SK-N-SH treated with all-trans-retinoic acid at 6 μM for 48 hours (cell line): ENCODE results near the gene LAMA5.

ENCODE experiments used
- ATAC-seq: fragments of 200-7000 bp; cut with Tn5 transposase; 3 replicates; pipeline ENCODE4 v1.9.1; 2020; ENCODE audit warnings: mild to moderate bottlenecking, moderate library complexity
- ARNTL ChIP-seq: fragments of 450-650 bp; formaldehyde crosslinking; IDR thresholded peaks from 2 replicates; pipeline ENCODE4 v1.5.0; 2020; ENCODE audit warnings: low read depth, mild to moderate bottlenecking, moderate library complexity, borderline replicate concordance
- CSDC2 ChIP-seq: fragments of 250-450 bp; sonication (Bioruptor Pico); IDR thresholded peaks from 2 replicates; pipeline ENCODE4 v1.5.0; 2020; ENCODE audit warnings: mild to moderate bottlenecking, moderate library complexity
- ISL1 ChIP-seq: fragments of 250-450 bp; sonication (Bioruptor Pico); IDR thresholded peaks from 2 replicates; pipeline ENCODE4 v2.1.2; 2022; ENCODE audit warnings: mild to moderate bottlenecking, moderate library complexity
- PPARA ChIP-seq: fragments of 250-450 bp; sonication (Bioruptor Pico); IDR thresholded peaks from 2 replicates; pipeline ENCODE4 v1.5.0; 2020; ENCODE audit warnings: mild to moderate bottlenecking, borderline replicate concordance
- RARB ChIP-seq: fragments of 250-450 bp; sonication (Bioruptor Pico); IDR thresholded peaks from 2 replicates; pipeline ENCODE4 v1.8.0; 2021; ENCODE audit warnings: mild to moderate bottlenecking, moderate library complexity
- SNAI2 ChIP-seq: fragments of 250-450 bp; sonication (Bioruptor Pico); IDR thresholded peaks from 2 replicates; pipeline ENCODE4 v1.5.0; 2020; ENCODE audit warnings: mild to moderate bottlenecking, moderate library complexity
- ZC3H10 ChIP-seq: fragments of 250-450 bp; sonication (Bioruptor Pico); IDR thresholded peaks from 2 replicates; pipeline ENCODE4 v1.5.1; 2021; ENCODE audit warnings: mild to moderate bottlenecking, moderate library complexity
- ZNF565 ChIP-seq: fragments of 450-650 bp; formaldehyde crosslinking; conservative IDR thresholded peaks from 2 replicates; pipeline ENCODE4 v1.5.0; 2020; ENCODE audit warnings: low read depth, mild to moderate bottlenecking, moderate library complexity
- ZNF70 ChIP-seq: fragments of 450-650 bp; formaldehyde crosslinking; IDR thresholded peaks from 2 replicates; pipeline ENCODE4 v1.5.0; 2020; ENCODE audit warnings: mild to moderate bottlenecking, moderate library complexity
- ZNF8 ChIP-seq: fragments of 450-650 bp; formaldehyde crosslinking; IDR thresholded peaks from 2 replicates; pipeline ENCODE4 v1.5.0; 2020; ENCODE audit warnings: mild to moderate bottlenecking, moderate library complexity
- TF ChIP-seq, protein P1 (sequence below): fragments of 250-450 bp; sonication (Bioruptor Pico); IDR thresholded peaks from 2 replicates; pipeline ENCODE4 v1.5.1; 2021; ENCODE audit warnings: mild to moderate bottlenecking, moderate library complexity
- TF ChIP-seq, protein P2 (sequence below): fragments of 250-450 bp; sonication (Bioruptor Pico); IDR thresholded peaks from 2 replicates; pipeline ENCODE4 v1.5.0; 2020; ENCODE audit warnings: mild to moderate bottlenecking, moderate library complexity
- TF ChIP-seq, protein P3 (sequence below): fragments of 250-450 bp; sonication (Bioruptor Pico); IDR thresholded peaks from 2 replicates; pipeline ENCODE4 v1.8.0; 2021; ENCODE audit warnings: low read depth, mild to moderate bottlenecking, moderate library complexity, borderline replicate concordance

The LAMA5 gene

DNA sequence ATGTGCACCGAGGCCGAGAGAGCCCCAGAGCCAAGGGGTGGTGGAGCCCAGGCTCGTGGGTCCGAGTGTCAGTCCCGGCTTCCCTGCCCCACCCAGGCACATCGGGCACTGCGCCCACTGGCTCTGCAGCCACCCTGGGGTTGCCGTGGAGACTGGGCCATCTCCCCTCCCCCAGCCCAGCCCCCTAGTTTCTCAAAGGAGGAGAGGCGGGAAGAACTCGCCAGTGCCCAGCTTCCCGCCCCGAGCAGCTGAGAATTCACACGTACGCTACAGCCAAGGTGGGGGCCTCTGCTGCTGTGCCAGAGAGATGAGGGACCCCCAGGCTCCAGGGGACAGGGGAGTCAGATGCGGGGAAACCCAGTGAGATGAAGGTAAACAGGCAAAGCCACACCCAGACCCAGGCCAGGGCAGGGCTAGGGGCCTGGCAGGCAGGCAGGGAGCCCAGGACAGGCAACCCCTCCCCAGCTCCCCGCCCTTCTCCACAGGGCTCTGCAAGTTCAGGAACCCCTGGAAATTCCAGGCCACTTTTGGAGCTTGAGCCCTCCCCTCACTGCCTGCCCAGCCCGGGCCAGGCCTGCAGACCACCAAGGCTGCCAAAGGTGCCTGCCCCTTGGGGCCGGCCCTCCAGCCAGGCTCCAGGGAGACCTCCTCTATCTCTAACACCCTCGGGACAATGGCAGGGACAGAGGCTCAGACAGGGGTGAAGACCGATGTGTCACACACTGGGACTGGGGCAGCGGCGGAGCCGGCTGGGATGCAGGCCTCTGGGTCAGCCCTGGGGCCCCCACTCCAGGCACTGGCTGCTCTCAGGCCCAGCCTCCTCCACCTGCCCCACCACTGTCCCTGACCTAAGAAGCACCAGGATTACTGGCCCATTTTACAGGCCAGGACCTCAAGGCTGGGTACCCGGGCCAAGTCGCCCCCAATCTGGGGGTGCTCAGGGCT lies 6.0 kb downstream of the LAMA5 start:
- ATAC-seq: no peak
- TF ChIP-seq PPARA (CRISPR knock-in tag) (no peak), ISL1 (CRISPR knock-in tag) (no peak), ARNTL (CRISPR knock-in tag) (no peak), SNAI2 (CRISPR knock-in tag) (no peak), RARB (no peak)
- TF ChIP-seq, protein P1, sequence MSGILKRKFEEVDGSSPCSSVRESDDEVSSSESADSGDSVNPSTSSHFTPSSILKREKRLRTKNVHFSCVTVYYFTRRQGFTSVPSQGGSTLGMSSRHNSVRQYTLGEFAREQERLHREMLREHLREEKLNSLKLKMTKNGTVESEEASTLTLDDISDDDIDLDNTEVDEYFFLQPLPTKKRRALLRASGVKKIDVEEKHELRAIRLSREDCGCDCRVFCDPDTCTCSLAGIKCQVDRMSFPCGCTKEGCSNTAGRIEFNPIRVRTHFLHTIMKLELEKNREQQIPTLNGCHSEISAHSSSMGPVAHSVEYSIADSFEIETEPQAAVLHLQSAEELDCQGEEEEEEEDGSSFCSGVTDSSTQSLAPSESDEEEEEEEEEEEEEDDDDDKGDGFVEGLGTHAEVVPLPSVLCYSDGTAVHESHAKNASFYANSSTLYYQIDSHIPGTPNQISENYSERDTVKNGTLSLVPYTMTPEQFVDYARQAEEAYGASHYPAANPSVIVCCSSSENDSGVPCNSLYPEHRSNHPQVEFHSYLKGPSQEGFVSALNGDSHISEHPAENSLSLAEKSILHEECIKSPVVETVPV: no peak

DNA sequence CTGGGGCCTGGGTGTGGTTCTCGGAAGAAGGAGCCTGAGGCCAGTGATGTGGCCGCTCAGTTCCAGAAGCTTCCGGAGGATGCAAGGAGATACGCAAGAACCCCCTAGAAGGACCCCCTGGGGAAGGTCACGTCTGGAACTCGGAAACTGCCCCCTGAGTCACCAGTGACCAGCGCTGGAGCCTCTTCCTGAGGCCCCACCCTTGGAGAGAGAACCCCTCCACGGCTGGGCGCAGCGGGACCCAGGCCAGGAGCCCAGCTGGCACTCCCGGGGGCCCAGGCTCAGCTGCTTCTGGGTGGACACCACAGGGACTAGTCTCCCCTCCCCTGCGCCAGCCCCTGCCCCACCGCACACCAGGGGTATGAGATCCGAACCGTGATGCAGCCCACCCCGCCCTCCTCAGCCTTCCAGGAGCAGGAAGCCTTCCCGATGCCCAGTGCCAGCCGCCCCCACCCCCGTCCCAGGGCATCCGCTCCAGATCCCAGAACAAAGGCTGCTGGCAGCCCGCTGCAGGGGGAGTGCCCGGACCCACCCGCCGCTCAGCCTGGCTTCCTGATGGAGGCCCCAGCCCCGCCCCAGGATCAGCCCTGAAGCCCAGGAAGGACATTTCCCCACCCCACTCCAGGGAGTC lies 7.5 kb downstream of the LAMA5 start:
- no peak for ATAC-seq
- TF ChIP-seq, protein P2, sequence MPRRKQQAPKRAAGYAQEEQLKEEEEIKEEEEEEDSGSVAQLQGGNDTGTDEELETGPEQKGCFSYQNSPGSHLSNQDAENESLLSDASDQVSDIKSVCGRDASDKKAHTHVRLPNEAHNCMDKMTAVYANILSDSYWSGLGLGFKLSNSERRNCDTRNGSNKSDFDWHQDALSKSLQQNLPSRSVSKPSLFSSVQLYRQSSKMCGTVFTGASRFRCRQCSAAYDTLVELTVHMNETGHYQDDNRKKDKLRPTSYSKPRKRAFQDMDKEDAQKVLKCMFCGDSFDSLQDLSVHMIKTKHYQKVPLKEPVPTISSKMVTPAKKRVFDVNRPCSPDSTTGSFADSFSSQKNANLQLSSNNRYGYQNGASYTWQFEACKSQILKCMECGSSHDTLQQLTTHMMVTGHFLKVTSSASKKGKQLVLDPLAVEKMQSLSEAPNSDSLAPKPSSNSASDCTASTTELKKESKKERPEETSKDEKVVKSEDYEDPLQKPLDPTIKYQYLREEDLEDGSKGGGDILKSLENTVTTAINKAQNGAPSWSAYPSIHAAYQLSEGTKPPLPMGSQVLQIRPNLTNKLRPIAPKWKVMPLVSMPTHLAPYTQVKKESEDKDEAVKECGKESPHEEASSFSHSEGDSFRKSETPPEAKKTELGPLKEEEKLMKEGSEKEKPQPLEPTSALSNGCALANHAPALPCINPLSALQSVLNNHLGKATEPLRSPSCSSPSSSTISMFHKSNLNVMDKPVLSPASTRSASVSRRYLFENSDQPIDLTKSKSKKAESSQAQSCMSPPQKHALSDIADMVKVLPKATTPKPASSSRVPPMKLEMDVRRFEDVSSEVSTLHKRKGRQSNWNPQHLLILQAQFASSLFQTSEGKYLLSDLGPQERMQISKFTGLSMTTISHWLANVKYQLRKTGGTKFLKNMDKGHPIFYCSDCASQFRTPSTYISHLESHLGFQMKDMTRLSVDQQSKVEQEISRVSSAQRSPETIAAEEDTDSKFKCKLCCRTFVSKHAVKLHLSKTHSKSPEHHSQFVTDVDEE: no peak

DNA sequence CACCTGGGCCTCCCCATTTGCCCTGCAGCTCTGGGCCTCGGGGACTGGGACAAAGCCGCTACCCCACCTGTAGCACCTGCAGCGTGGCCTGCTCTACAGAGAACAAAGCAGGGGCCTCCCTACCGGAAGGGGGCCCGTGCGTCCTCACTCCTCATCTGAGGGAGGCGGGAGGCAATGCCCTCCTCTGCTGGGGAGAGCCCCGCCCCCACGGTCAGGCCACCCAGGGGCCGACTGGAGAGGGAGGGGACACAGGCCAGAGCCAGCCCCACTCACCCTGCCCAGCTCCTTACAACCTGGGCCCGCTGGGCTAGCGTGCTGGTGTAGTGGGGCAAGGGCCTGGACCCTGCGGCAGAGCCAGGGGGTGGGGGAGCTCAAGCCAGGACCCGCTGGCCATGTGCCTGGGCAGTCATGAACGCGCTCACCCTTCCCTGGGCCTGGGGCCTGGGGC lies 8.0 kb downstream of the LAMA5 start:
- no peak for TF ChIP-seq SNAI2 (CRISPR knock-in tag)
- no peak for TF ChIP-seq ZC3H10 (CRISPR knock-in tag)
- no peak for TF ChIP-seq RARB
- TF ChIP-seq, protein P2: no peak
- no peak for TF ChIP-seq ZNF8 (CRISPR knock-in tag)
- TF ChIP-seq, protein P3, sequence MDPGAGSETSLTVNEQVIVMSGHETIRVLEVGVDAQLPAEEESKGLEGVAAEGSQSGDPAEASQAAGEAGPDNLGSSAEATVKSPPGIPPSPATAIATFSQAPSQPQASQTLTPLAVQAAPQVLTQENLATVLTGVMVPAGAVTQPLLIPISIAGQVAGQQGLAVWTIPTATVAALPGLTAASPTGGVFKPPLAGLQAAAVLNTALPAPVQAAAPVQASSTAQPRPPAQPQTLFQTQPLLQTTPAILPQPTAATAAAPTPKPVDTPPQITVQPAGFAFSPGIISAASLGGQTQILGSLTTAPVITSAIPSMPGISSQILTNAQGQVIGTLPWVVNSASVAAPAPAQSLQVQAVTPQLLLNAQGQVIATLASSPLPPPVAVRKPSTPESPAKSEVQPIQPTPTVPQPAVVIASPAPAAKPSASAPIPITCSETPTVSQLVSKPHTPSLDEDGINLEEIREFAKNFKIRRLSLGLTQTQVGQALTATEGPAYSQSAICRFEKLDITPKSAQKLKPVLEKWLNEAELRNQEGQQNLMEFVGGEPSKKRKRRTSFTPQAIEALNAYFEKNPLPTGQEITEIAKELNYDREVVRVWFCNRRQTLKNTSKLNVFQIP (CRISPR knock-in tag): no peak
- TF ChIP-seq ZNF565 (CRISPR knock-in tag): no peak
- TF ChIP-seq, protein P1: no peak
- no peak for TF ChIP-seq PPARA (CRISPR knock-in tag)
- TF ChIP-seq ZNF70 (CRISPR knock-in tag): no peak
- no peak for TF ChIP-seq CSDC2
- no peak for ATAC-seq
